CD4-positive, alpha-beta T cell treated with Interleukin-6 at 100 ng/mL for 8 hours (primary cell): ENCODE measurements around the gene USP5.

Experiments
- DNase-seq: peaks from one replicate; pipeline ENCODE4 v3.0.0-alpha.2; 2020; ENCODE audit warnings: mixed read lengths, low spot score

USP5 gene

DNA sequence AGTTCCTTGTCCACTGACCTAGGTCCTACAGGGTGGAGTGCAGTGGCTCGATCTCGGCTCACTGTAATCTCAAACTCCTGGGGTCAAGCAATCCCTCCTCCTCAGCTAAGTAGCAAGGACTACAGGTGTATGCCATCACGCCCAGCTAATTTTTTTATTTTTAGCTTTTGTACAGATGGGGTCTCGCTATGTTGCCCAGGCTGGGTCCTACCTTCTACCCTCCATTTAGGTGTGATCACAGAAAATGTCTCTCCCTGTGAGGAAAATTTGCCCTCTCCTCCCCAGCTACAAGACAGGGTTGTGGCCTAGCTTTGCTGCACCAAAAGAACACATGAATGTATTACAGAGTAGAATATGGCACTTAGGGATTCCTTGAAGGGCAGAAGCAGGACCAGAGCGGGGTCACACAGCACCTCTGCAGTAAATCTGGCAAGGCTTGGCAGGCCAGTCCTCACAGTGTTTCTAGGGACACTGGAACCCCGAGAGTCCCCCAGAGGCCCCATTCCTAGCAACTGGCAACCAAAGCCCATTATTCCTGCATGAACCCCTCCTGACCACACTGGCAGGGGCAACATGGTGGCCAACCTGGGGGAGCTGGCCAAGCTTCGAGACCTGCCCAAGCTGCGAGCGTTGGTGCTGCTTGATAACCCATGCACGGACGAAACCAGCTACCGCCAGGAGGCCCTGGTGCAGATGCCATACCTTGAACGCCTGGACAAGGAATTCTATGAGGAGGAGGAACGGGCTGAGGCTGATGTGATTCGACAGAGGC lies 60.4 kb downstream of the USP5 start:
- no peak for DNase-seq

DNA sequence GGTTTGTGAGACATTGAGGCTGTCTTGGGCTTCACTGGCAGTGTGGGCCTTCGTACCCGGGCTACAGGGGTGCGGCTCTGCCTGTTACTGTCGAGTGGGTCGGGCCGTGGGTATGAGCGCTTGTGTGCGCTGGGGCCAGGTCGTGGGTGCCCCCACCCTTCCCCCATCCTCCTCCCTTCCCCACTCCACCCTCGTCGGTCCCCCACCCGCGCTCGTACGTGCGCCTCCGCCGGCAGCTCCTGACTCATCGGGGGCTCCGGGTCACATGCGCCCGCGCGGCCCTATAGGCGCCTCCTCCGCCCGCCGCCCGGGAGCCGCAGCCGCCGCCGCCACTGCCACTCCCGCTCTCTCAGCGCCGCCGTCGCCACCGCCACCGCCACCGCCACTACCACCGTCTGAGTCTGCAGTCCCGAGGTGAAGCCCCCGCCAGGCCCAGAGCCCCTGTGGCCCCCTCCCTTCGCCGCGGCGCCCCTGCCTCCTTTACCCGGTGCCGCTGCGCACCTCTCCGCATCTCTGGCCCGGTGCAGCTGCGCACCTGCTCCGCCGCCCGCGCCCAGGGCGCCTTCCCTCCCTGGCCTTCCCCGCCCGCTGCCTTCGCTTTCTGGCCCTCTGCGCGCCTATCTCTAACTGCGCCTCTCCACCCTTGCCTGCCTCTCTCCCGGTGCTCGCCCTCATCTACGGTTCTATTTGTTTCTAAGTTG lies 62.4 kb downstream of the USP5 start, which contains the start of gene ENO2:
TSS of gene ENO2 (plus strand) at position 335 of the 701 bp plus-strand sequence. CDS start 1,253 bp downstream, outside the sequence.
- DNase-seq: peak; percentile 86

DNA sequence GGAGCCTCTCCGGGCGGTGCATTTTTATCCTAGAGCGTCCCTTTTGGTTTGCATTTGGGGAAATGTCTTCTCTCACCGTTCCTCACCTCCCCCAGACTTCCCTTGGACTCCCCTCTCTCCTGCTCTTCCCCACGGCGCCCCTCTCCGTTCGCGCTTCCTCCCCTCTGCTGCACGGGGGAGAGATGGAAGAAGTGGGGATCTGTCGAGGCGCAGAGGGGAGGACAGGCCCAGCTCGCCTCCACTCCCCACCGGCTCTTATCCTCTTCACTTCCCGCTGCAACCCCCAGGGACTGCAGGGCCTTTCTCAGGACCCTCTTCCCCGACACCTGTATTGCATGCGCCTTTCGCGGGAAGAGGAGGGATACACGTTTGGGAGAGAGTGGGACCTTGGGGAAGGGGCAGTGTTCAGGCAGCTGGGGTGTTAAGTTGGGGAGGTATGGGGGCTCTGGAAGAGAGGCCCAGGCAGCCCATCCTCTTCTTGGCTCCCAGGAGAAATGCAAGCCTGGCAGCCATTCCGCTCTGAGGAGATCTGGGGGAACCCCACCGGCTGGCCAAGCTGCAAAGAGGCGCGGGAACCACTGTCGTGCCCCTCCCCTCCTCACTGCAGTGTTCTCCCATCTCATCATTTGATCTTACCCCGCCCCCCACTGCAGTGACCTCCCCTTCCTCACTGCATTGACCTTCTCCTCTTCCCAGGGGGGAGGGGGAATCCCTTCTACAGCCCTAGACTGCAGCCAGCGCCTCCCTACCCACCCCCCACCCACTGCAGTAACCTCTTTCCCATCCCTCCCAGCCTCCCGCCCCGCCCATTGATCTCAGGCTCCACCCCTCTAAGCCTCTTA lies 63.2 kb downstream of the USP5 start:
- DNase-seq: no peak

DNA sequence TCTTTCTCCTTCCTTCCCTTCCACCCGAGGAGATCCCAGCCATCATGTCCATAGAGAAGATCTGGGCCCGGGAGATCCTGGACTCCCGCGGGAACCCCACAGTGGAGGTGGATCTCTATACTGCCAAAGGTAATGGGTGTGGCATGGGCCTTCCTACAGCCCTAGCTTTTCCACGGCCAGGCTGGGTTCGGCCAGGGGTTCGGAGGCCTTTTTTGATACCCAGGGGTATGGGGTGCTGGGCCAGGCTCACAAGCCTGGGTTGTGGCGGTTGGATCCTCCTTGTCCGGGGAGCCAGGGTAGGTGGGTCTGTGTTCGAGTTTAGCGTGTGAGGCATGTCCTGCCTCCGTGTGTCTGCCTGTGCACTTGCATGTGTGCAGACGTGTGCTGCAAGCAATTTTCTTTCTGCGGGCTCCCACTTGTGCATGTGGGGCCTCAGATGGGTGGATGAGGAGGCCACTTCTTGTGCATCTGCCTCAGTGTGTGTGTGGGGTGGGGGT lies 63.9 kb downstream of the USP5 start:
- DNase-seq: no peak
